GM12878 (cell line): ENCODE results near the gene SLC25A48. TPM values are rescaled to one million over a fixed set of nuclear protein-coding genes. Genes with fewer than 3 reads are reported as not detected.

ENCODE experiments used
- ATAC-seq: fragments of 200-7000 bp; cut with Tn5 transposase; 3 replicates; pipeline ENCODE4 v1.9.1; 2020; ENCODE audit warnings: mild to moderate bottlenecking, moderate library complexity
- BruUV-seq: library from RNA; stranded (reverse); fragments of 400-500 nt; replicated peaks from 2 replicates; lab custom pipeline; 2021; lab: Mats Ljungman, UMichigan
- CTCF ChIA-PET: fragments of 300-600 bp; sonication (Branson Sonifier 250); formaldehyde crosslinking; extraction: SDS; loops from one replicate; lab custom pipeline; 2021; ENCODE audit warnings: inconsistent platforms; lab: Yijun Ruan, JAX
- POLR2A ChIA-PET: fragments of 350-600 bp; formaldehyde crosslinking; extraction: SDS; loops from one replicate; lab custom pipeline; 2021; ENCODE audit warnings: inconsistent platforms; lab: Charles Lee
- RAD21 ChIA-PET: fragments of 300-600 bp; sonication (Branson Sonifier 250); formaldehyde crosslinking; loops from one replicate; lab custom pipeline; 2023; ENCODE audit warnings: antibody characterized with exemption; ENCODE audit not compliant: unreplicated experiment; lab: Charles Lee
- SMC1A ChIA-PET: fragments of 300-600 bp; sonication (Branson Sonifier 250); formaldehyde crosslinking; loops from one replicate; lab custom pipeline; 2023; ENCODE audit not compliant: unreplicated experiment, uncharacterized antibody; lab: Charles Lee
- DNase-seq: peaks from one replicate; pipeline ENCODE4 v3.0.0-alpha.2; 2011; ENCODE audit warnings: low read depth, low spot score
- FAIRE-seq: peaks from 3 replicates; lab custom pipeline; 2011; peaks lifted over from hg19 to GRCh38; lab: Jason Lieb, UNC
- H2AFZ ChIP-seq: 2 replicates; pipeline ENCODE4 v1.6.0; 2011; ENCODE audit warnings: low read depth, low read length, control low read depth; ENCODE audit not compliant: control insufficient read depth
- H3K27ac ChIP-seq: 2 replicates; pipeline ENCODE4 v1.5.1; 2011; ENCODE audit warnings: control low read depth; ENCODE audit not compliant: control insufficient read depth, insufficient read depth
- H3K27me3 ChIP-seq, 2 experiments: replicated peaks in 1 of 2; 2 replicates each; pipeline versions ENCODE4 v1.6.0 to v1.6.1; 2011; ENCODE audit warnings: low read length in 1 of 2; ENCODE audit not compliant: control insufficient read depth in 2 of 2, insufficient read depth in 2 of 2
- H3K36me3 ChIP-seq, 2 experiments: 2 replicates each; pipeline ENCODE4 v1.5.1; 2011; ENCODE audit warnings: low read length in 1 of 2; ENCODE audit not compliant: control insufficient read depth in 2 of 2, insufficient read depth in 2 of 2
- H3K4me1 ChIP-seq: 2 replicates; pipeline ENCODE4 v1.6.1; 2011; ENCODE audit warnings: mild to moderate bottlenecking, low read length, moderate library complexity, mixed read lengths; ENCODE audit not compliant: control insufficient read depth, insufficient read depth
- H3K4me2 ChIP-seq: 2 replicates; pipeline ENCODE4 v1.6.0; 2011; ENCODE audit warnings: control low read depth; ENCODE audit not compliant: control insufficient read depth, insufficient read depth
- H3K4me3 ChIP-seq: fragments of 200-600 bp; sonication (generic); 2 replicates; pipeline ENCODE4 v1.5.1; 2016
- H3K79me2 ChIP-seq: 2 replicates; pipeline ENCODE4 v1.6.0; 2011; ENCODE audit warnings: low read length; ENCODE audit not compliant: control insufficient read depth, insufficient read depth
- H3K9ac ChIP-seq: 2 replicates; pipeline ENCODE4 v1.8.0; 2011; ENCODE audit warnings: low read length, control low read depth, mixed read lengths; ENCODE audit not compliant: control insufficient read depth, insufficient read depth
- H3K9me3 ChIP-seq: replicated peaks from 3 replicates; pipeline ENCODE4 v1.5.1; 2011; ENCODE audit warnings: mild to moderate bottlenecking, low read length; ENCODE audit not compliant: control insufficient read depth, insufficient read depth
- H4K20me1 ChIP-seq: 2 replicates; pipeline ENCODE4 v1.6.0; 2011; ENCODE audit not compliant: control insufficient read depth, insufficient read depth
- BHLHE40 ChIP-seq, 2 experiments: fragments of 450-650 bp in 1 of 2; IDR thresholded peaks; 2 replicates each; pipeline ENCODE4 v1.6.1; 2011 to 2017; ENCODE audit warnings: low read depth in 2 of 2, borderline replicate concordance in 1 of 2, improper control_type of control experiment in 1 of 2, low read length in 1 of 2, mild to moderate bottlenecking in 1 of 2
- BRCA1 ChIP-seq: IDR thresholded peaks from 2 replicates; pipeline ENCODE4 v1.6.1; 2011; ENCODE audit warnings: low read depth, low read length, improper control_type of control experiment
- CHD2 ChIP-seq: IDR thresholded peaks from 2 replicates; pipeline ENCODE4 v1.6.1; 2011; ENCODE audit warnings: low read depth, low read length, improper control_type of control experiment, borderline replicate concordance
- CREM ChIP-seq: IDR thresholded peaks from 2 replicates; pipeline ENCODE4 v1.6.1; 2014; ENCODE audit warnings: antibody characterized with exemption, low read depth
- EZH2 ChIP-seq: IDR thresholded peaks from 2 replicates; pipeline ENCODE4 v1.6.1; 2012; ENCODE audit warnings: low read depth, mild to moderate bottlenecking, control low read depth, inconsistent platforms, low read length, borderline replicate concordance; ENCODE audit not compliant: control insufficient read depth
- JUNB ChIP-seq: IDR thresholded peaks from 2 replicates; pipeline ENCODE4 v1.6.1; 2016; ENCODE audit warnings: antibody characterized with exemption, mild to moderate bottlenecking
- JUND ChIP-seq: IDR thresholded peaks from 2 replicates; pipeline ENCODE4 v1.6.1; 2012; ENCODE audit warnings: low read depth, mild to moderate bottlenecking, low read length, improper control_type of control experiment, moderate library complexity
- LARP7 ChIP-seq: fragments of 450-650 bp; IDR thresholded peaks from 2 replicates; pipeline ENCODE4 v1.6.1; 2017; ENCODE audit warnings: mild to moderate bottlenecking
- MTA3 ChIP-seq: IDR thresholded peaks from 2 replicates; pipeline ENCODE4 v1.6.1; 2012; ENCODE audit warnings: low read length, inconsistent platforms, borderline replicate concordance
- NBN ChIP-seq: fragments of 450-650 bp; IDR thresholded peaks from 2 replicates; pipeline ENCODE4 v1.6.1; 2016
- NR2C1 ChIP-seq: fragments of 450-650 bp; IDR thresholded peaks from 2 replicates; pipeline ENCODE4 v1.6.1; 2017; ENCODE audit warnings: antibody characterized with exemption, mild to moderate bottlenecking, moderate library complexity
- NR2F1 ChIP-seq: fragments of 450-650 bp; conservative IDR thresholded peaks from 2 replicates; pipeline ENCODE4 v1.6.1; 2017; ENCODE audit warnings: mild to moderate bottlenecking
- PAX8 ChIP-seq: fragments of 450-650 bp; IDR thresholded peaks from 2 replicates; pipeline ENCODE4 v1.6.1; 2017; ENCODE audit warnings: mild to moderate bottlenecking, moderate library complexity
- POLR2AphosphoS5 ChIP-seq: IDR thresholded peaks from 2 replicates; pipeline ENCODE4 v1.6.1; 2011; ENCODE audit warnings: mild to moderate bottlenecking, low read length, inconsistent platforms
- RAD21 ChIP-seq: IDR thresholded peaks from 2 replicates; pipeline ENCODE4 v1.6.1; 2011; ENCODE audit warnings: mild to moderate bottlenecking, low read depth, low read length, moderate library complexity; ENCODE audit not compliant: insufficient read depth
- SMC3 ChIP-seq: IDR thresholded peaks from 2 replicates; pipeline ENCODE4 v1.6.1; 2011; ENCODE audit warnings: low read length, improper control_type of control experiment, borderline replicate concordance
- TARDBP ChIP-seq: IDR thresholded peaks from 2 replicates; pipeline ENCODE4 v1.6.1; 2016; ENCODE audit warnings: borderline replicate concordance
- WGBS: methylation state at CpG from one replicate; pipeline ENCODE4 v1.1.6; 2016; ENCODE audit warnings: low lambda C conversion rate; ENCODE audit not compliant: insufficient replicate concordance, insufficient coverage; ENCODE audit errors: missing lambda C conversion rate; 5-methylcytosine and 5-hydroxymethylcytosine counted together
- in situ Hi-C: fragments of 300-500 bp; cut with MboI; formaldehyde crosslinking; loops from 9 replicates; pipeline ENCODE4 v1.14.3; 2018; ENCODE audit warnings: mixed read lengths
- intact Hi-C: fragments of 100-400 bp; cut with micrococcal nuclease; formaldehyde crosslinking; loops from one replicate; pipeline ENCODE4 v1.14.2; 2022; ENCODE audit not compliant: unreplicated experiment
- polyA plus RNA-seq, 11 experiments: library from polyadenylated mRNA; depleted of rRNA in 4 of 11; unstranded in 6 of 11; stranded (reverse) in 5 of 11; fragments of >200 nt; fragmentation: Nextera tagmentation in 4 of 11; fragmentation: Illumina TruSeq in 1 of 11; extraction: Ambion mirVana in 4 of 11; extraction: Trizol in 1 of 11; gene quantifications; 1 replicate in 1 of 11; 2 replicates in 10 of 11; pipeline versions ENCODE4 v1.2.1 to v1.2.3, GENCODE V29; 2011 to 2016; ENCODE audit warnings: inconsistent platforms in 2 of 11, missing spikeins in 2 of 11, low read depth in 1 of 11
- total RNA-seq, 4 experiments: library from RNA; depleted of rRNA in 3 of 4; stranded (reverse); fragments of >200 nt in 3 of 4; fragmentation: Illumina TruSeq in 1 of 4; extraction: Trizol in 1 of 4; gene quantifications; 2 replicates each; pipeline versions ENCODE4 v1.2.1 to v1.2.3, GENCODE V29; 2013 to 2021
- TF ChIP-seq, protein P1 (sequence below): IDR thresholded peaks from 2 replicates; pipeline ENCODE4 v1.6.1; 2011; ENCODE audit warnings: borderline replicate concordance, low read depth, mild to moderate bottlenecking, moderate library complexity, mixed read lengths, low read length; ENCODE audit not compliant: insufficient read depth; ENCODE audit errors: extremely low read length

Gene SLC25A48
- total and polyA plus RNA-seq, 10 of the 15 experiments (the other 5 are each of a cell fraction or from before 2014, with no cell fraction given): 0.06 TPM; not detected in 9

GRCh38 chr5:135814812-135815211 lies 19.7 kb upstream of the SLC25A48 start:
- SMC1A ChIA-PET: no interaction called here
- H3K27ac ChIP-seq: no peak overlapping the region
- H3K9ac ChIP-seq: no peak overlapping the region
- H3K79me2 ChIP-seq: no peaks in the 10 kb centered on the region
- H3K4me3 ChIP-seq: no peak overlapping the region
- no peak overlapping the region for H2AFZ ChIP-seq
- no peaks in the 10 kb centered on the region for H3K9me3 ChIP-seq
- no peaks in the 10 kb centered on the region; the same call in 1 of the 2 replicates for H4K20me1 ChIP-seq
- WGBS: 0% methylated on average over 3 of the region's 3 CpGs
- intact Hi-C loops: no loop called here
- RAD21 ChIA-PET: no interaction called here
- BruUV-seq: no TSS peak
- DNase-seq: no peak
- H3K4me2 ChIP-seq: no peak overlapping the region
- CTCF ChIA-PET: no interaction called here
- POLR2A ChIA-PET: no interaction called here
- TF ChIP-seq NR2F1 (no peak), LARP7 (no peak)
- H3K36me3 ChIP-seq: no peaks in the 10 kb centered on the region
- FAIRE-seq: no peak
- in situ Hi-C loops: no loop called here
- no peaks in the 10 kb centered on the region for H3K4me1 ChIP-seq
- ATAC-seq: no peak
- peaks cover 2 to 3% of the 10 kb centered on the region in 2 experiments for H3K27me3 ChIP-seq

- no peaks in the 10 kb centered on the region for H3K9me3 ChIP-seq
- CTCF ChIA-PET: no interaction called here
- no peaks in the 10 kb centered on the region for H3K4me1 ChIP-seq
- POLR2A ChIA-PET: no interaction called here
- H2AFZ ChIP-seq: no peak overlapping the region
- no peak overlapping the region for H3K9ac ChIP-seq
- H3K4me2 ChIP-seq: no peak overlapping the region
- intact Hi-C loops: no loop called here
- no peak for ATAC-seq
- in situ Hi-C loops: no loop called here
- no peaks in the 10 kb centered on the region for H3K36me3 ChIP-seq
- H3K27me3 ChIP-seq: peaks cover 0 to 1% of the 10 kb centered on the region in 2 experiments; a peak in 2 of 4 replicates
- H3K27ac ChIP-seq: no peak overlapping the region
- no peak for FAIRE-seq
- WGBS: 3% methylated on average over 5 of the region's 5 CpGs
- SMC1A ChIA-PET: no interaction called here
- TF ChIP-seq, protein P1, sequence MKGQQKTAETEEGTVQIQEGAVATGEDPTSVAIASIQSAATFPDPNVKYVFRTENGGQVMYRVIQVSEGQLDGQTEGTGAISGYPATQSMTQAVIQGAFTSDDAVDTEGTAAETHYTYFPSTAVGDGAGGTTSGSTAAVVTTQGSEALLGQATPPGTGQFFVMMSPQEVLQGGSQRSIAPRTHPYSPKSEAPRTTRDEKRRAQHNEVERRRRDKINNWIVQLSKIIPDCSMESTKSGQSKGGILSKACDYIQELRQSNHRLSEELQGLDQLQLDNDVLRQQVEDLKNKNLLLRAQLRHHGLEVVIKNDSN: no peak
- TF ChIP-seq TARDBP: no peak
- TF ChIP-seq SMC3: no peak
- TF ChIP-seq POLR2AphosphoS5: no peak
- no peak for TF ChIP-seq BRCA1
- TF ChIP-seq PAX8: no peak
- TF ChIP-seq RAD21: no peak
- TF ChIP-seq JUND: no peak
- no peak for TF ChIP-seq EZH2
- TF ChIP-seq CREM: no peak
- no peak for TF ChIP-seq NBN
- no peak for TF ChIP-seq MTA3
- TF ChIP-seq BHLHE40 (IDR thresholded peaks at IDR 0.05; ENCODE audit: borderline replicate concordance in 1 of 2, low read depth in 2 of 2, low read length in 1 of 2): no peak
- TF ChIP-seq CHD2: no peak
- TF ChIP-seq NR2C1: no peak
- no peak for TF ChIP-seq JUNB
- no peak overlapping the region for H3K4me3 ChIP-seq
- no peaks in the 10 kb centered on the region for H3K79me2 ChIP-seq
- no peaks in the 10 kb centered on the region for H4K20me1 ChIP-seq
- no peak for DNase-seq
- RAD21 ChIA-PET: no interaction called here
- BruUV-seq: no TSS peak
Measured at GRCh38 chr5:135821061-135821801, 13.2 kb upstream of the SLC25A48 start.
